Astrocyte (in vitro differentiated cells and primary cell): Measurements from ENCODE around the gene TRIM44.

Experiments used
- EZH2 ChIP-seq: IDR thresholded peaks from 2 replicates; pipeline ENCODE4 v1.6.1; 2012; ENCODE audit warnings: mild to moderate bottlenecking, low read length, inconsistent platforms; ENCODE audit not compliant: insufficient read depth
- TF ChIP-seq, protein P1 (sequence below): IDR thresholded peaks from 2 replicates; pipeline ENCODE4 v1.5.1; 2011; ENCODE audit warnings: low read depth, mild to moderate bottlenecking, inconsistent platforms, low read length, moderate library complexity; ENCODE audit not compliant: insufficient read depth

DNA sequence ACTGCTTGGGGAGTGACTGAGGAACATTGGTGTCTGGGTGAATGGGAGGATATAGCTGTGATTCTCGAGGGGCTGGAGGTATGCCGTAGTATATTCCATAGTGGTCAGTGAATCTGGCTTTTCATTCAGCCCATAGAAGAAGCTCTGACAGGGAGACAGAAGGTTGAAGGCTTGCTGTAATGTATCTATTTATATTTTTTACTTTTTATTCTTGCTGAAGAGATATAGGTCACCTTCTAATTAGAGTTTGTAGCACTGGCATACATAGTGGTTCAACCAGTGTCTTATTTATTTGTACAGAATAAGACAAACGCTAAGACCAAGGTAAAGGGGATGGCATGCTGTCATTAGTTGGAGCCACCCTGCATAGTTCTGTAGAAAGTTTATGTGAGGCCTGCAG, 10.0 kb downstream of the TRIM44 start:
- TF ChIP-seq, protein P1, sequence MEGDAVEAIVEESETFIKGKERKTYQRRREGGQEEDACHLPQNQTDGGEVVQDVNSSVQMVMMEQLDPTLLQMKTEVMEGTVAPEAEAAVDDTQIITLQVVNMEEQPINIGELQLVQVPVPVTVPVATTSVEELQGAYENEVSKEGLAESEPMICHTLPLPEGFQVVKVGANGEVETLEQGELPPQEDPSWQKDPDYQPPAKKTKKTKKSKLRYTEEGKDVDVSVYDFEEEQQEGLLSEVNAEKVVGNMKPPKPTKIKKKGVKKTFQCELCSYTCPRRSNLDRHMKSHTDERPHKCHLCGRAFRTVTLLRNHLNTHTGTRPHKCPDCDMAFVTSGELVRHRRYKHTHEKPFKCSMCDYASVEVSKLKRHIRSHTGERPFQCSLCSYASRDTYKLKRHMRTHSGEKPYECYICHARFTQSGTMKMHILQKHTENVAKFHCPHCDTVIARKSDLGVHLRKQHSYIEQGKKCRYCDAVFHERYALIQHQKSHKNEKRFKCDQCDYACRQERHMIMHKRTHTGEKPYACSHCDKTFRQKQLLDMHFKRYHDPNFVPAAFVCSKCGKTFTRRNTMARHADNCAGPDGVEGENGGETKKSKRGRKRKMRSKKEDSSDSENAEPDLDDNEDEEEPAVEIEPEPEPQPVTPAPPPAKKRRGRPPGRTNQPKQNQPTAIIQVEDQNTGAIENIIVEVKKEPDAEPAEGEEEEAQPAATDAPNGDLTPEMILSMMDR = no peak
- TF ChIP-seq EZH2 = no peak
